ENCODE results near the gene VPS13D. TPM values are rescaled to one million over a fixed set of nuclear protein-coding genes. Genes with fewer than 3 reads are reported as not detected.

The VPS13D gene
- total RNA-seq, 1 experiment from 2014 or later, result 29.0 TPM

GRCh38 chr1:12305377-12305776, 75.5 kb downstream of the VPS13D start:
- CTCF ChIA-PET, result interaction anchor here (0.6 to 1.0 kb wide), 2 partner anchors 29 to 146 kb away, joined by 4 read pairs; no protein-coding TSS in a partner anchor
- H3K4me3 Mint-ChIP-seq, result no peak overlapping the region
- POLR2A ChIA-PET, result no interaction called here
- peaks cover 15% of the 10 kb centered on the region for H3K4me1 Mint-ChIP-seq
- TF ChIP-seq TCF7 (CRISPR knock-in tag; IDR thresholded peaks at IDR 0.05; ENCODE audit: low read depth) (no peak), CBFB (CRISPR knock-in tag; IDR thresholded peaks at IDR 0.05; ENCODE audit: low read depth) (no peak), ZNF396 (CRISPR knock-in tag; IDR thresholded peaks at IDR 0.05; ENCODE audit: borderline replicate concordance) (no peak), NR3C1 (CRISPR knock-in tag; conservative IDR thresholded peaks at IDR 0.05; ENCODE audit: low read depth) (no peak), NR2C2 (CRISPR knock-in tag; IDR thresholded peaks at IDR 0.05) (no peak), NR1H2 (CRISPR knock-in tag; IDR thresholded peaks at IDR 0.05) (no peak), SP1 (CRISPR knock-in tag; conservative IDR thresholded peaks at IDR 0.05) (no peak), NFYB (CRISPR knock-in tag; conservative IDR thresholded peaks at IDR 0.05; ENCODE audit: low read depth) (no peak), SMAD3 (CRISPR knock-in tag; IDR thresholded peaks at IDR 0.05; ENCODE audit: borderline replicate concordance) (no peak), ZNF232 (CRISPR knock-in tag; IDR thresholded peaks at IDR 0.05) (no peak), TP53 (CRISPR knock-in tag; IDR thresholded peaks at IDR 0.05) (no peak), CREB1 (CRISPR knock-in tag; IDR thresholded peaks at IDR 0.05) (no peak), JAZF1 (CRISPR knock-in tag; IDR thresholded peaks at IDR 0.05) (no peak), ELF4 (CRISPR knock-in tag; IDR thresholded peaks at IDR 0.05; ENCODE audit: low read depth) (no peak), NFATC4 (CRISPR knock-in tag; IDR thresholded peaks at IDR 0.05) (no peak)
- TF ChIP-seq, protein P1, sequence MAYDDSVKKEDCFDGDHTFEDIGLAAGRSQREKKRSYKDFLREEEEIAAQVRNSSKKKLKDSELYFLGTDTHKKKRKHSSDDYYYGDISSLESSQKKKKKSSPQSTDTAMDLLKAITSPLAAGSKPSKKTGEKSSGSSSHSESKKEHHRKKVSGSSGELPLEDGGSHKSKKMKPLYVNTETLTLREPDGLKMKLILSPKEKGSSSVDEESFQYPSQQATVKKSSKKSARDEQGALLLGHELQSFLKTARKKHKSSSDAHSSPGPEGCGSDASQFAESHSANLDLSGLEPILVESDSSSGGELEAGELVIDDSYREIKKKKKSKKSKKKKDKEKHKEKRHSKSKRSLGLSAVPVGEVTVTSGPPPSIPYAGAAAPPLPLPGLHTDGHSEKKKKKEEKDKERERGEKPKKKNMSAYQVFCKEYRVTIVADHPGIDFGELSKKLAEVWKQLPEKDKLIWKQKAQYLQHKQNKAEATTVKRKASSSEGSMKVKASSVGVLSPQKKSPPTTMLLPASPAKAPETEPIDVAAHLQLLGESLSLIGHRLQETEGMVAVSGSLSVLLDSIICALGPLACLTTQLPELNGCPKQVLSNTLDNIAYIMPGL (CRISPR knock-in tag; IDR thresholded peaks at IDR 0.05), result no peak
- TF ChIP-seq, protein P2, sequence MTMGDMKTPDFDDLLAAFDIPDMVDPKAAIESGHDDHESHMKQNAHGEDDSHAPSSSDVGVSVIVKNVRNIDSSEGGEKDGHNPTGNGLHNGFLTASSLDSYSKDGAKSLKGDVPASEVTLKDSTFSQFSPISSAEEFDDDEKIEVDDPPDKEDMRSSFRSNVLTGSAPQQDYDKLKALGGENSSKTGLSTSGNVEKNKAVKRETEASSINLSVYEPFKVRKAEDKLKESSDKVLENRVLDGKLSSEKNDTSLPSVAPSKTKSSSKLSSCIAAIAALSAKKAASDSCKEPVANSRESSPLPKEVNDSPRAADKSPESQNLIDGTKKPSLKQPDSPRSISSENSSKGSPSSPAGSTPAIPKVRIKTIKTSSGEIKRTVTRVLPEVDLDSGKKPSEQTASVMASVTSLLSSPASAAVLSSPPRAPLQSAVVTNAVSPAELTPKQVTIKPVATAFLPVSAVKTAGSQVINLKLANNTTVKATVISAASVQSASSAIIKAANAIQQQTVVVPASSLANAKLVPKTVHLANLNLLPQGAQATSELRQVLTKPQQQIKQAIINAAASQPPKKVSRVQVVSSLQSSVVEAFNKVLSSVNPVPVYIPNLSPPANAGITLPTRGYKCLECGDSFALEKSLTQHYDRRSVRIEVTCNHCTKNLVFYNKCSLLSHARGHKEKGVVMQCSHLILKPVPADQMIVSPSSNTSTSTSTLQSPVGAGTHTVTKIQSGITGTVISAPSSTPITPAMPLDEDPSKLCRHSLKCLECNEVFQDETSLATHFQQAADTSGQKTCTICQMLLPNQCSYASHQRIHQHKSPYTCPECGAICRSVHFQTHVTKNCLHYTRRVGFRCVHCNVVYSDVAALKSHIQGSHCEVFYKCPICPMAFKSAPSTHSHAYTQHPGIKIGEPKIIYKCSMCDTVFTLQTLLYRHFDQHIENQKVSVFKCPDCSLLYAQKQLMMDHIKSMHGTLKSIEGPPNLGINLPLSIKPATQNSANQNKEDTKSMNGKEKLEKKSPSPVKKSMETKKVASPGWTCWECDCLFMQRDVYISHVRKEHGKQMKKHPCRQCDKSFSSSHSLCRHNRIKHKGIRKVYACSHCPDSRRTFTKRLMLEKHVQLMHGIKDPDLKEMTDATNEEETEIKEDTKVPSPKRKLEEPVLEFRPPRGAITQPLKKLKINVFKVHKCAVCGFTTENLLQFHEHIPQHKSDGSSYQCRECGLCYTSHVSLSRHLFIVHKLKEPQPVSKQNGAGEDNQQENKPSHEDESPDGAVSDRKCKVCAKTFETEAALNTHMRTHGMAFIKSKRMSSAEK (CRISPR knock-in tag; IDR thresholded peaks at IDR 0.05; ENCODE audit: borderline replicate concordance), result no peak
- TF ChIP-seq, protein P3, sequence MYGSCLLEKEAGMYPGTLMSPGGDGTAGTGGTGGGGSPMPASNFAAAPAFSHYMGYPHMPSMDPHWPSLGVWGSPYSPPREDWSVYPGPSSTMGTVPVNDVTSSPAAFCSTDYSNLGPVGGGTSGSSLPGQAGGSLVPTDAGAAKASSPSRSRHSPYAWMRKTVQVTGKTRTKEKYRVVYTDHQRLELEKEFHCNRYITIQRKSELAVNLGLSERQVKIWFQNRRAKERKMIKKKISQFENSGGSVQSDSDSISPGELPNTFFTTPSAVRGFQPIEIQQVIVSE (CRISPR knock-in tag; IDR thresholded peaks at IDR 0.05; ENCODE audit: borderline replicate concordance), result no peak
- H3K27me3 Mint-ChIP-seq (ENCODE audit: low read depth), result no peaks in the 10 kb centered on the region
- peaks cover 61% of the 10 kb centered on the region for H3K36me3 Mint-ChIP-seq
- ATAC-seq (no peak), DNase-seq (ENCODE audit: low spot score) (no peak)
- H3K9me3 Mint-ChIP-seq, result peaks cover 18% of the 10 kb centered on the region
- no peak overlapping the region for H3K27ac Mint-ChIP-seq

DNA sequence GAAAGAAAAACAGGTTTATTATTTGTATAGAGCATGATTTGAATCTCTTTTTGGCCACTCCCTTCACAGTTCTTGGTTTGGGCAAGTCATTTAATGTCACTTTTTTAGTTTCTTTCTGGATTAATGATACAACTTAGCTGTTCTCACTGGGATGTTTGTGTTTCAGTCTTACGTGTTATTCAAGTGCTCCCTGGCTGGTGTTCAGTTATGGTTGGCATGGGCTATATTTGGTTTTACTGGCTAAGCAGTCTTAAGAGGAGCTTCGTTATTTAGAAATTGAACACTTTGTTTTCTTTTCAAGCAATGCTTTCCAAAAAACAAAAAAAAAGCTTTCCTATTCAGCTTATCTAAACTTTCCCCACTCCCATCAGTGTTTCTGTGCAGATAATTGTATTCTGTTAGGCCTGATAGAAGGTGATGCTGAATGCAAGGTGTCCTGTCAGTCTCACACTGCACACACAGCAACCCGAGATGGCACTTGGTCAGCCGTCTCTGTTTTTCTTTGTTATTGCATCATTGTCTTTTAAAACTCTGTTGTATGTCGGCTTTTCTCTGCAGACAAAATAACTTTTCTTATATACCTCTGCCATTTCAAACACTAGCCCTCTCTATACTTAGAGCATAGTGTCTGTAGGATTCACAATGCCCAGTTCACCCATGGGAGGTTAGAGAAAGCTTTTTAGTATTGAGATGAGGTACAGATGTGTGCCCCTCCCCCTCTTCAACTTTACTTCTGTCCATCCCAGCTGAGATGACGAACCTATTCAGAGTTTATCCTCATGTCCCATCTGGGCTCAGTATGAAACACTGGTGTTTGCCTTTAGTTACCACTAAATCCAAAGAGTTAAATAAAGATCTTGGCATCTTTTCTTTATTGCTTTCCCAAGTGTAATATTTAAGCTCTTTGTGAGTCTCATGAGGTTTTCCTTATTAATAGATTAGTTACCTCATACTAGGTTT, 80.2 kb downstream of the VPS13D start:
- no peak overlapping the region for H3K4me3 Mint-ChIP-seq
- peaks cover 66% of the 10 kb centered on the region for H3K36me3 Mint-ChIP-seq
- ChIA-PET CTCF (no interaction called here), POLR2A (no interaction called here)
- H3K27ac Mint-ChIP-seq, result no peak overlapping the region
- ATAC-seq (no peak), DNase-seq (ENCODE audit: low spot score) (no peak)
- 0 out of 2 replicates have a peak, but pooled peaks cover 4% of the 10 kb centered on the region for H3K4me1 Mint-ChIP-seq
- H3K27me3 Mint-ChIP-seq (ENCODE audit: low read depth), result no peaks in the 10 kb centered on the region
- H3K9me3 Mint-ChIP-seq, result peaks cover 18% of the 10 kb centered on the region
- TF ChIP-seq, protein P4, sequence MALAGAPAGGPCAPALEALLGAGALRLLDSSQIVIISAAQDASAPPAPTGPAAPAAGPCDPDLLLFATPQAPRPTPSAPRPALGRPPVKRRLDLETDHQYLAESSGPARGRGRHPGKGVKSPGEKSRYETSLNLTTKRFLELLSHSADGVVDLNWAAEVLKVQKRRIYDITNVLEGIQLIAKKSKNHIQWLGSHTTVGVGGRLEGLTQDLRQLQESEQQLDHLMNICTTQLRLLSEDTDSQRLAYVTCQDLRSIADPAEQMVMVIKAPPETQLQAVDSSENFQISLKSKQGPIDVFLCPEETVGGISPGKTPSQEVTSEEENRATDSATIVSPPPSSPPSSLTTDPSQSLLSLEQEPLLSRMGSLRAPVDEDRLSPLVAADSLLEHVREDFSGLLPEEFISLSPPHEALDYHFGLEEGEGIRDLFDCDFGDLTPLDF (CRISPR knock-in tag; IDR thresholded peaks at IDR 0.05), result no peak
- TF ChIP-seq, protein P5, sequence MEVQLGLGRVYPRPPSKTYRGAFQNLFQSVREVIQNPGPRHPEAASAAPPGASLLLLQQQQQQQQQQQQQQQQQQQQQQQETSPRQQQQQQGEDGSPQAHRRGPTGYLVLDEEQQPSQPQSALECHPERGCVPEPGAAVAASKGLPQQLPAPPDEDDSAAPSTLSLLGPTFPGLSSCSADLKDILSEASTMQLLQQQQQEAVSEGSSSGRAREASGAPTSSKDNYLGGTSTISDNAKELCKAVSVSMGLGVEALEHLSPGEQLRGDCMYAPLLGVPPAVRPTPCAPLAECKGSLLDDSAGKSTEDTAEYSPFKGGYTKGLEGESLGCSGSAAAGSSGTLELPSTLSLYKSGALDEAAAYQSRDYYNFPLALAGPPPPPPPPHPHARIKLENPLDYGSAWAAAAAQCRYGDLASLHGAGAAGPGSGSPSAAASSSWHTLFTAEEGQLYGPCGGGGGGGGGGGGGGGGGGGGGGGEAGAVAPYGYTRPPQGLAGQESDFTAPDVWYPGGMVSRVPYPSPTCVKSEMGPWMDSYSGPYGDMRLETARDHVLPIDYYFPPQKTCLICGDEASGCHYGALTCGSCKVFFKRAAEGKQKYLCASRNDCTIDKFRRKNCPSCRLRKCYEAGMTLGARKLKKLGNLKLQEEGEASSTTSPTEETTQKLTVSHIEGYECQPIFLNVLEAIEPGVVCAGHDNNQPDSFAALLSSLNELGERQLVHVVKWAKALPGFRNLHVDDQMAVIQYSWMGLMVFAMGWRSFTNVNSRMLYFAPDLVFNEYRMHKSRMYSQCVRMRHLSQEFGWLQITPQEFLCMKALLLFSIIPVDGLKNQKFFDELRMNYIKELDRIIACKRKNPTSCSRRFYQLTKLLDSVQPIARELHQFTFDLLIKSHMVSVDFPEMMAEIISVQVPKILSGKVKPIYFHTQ (CRISPR knock-in tag; IDR thresholded peaks at IDR 0.05), result no peak
- no peak for TF ChIP-seq ZMAT4 (CRISPR knock-in tag; IDR thresholded peaks at IDR 0.05)

Measured in WTC11 (cell line).